HTERT RPE-1 (cell line): Measurements from ENCODE around the gene HOXD13.

ENCODE experiments used
- in situ Hi-C: fragments of 300-500 bp; cut with MboI; formaldehyde crosslinking; loops from 4 replicates; pipeline ENCODE4 v1.14.3; 2020; ENCODE audit warnings: low sequenced_read_pairs

The HOXD13 gene

DNA sequence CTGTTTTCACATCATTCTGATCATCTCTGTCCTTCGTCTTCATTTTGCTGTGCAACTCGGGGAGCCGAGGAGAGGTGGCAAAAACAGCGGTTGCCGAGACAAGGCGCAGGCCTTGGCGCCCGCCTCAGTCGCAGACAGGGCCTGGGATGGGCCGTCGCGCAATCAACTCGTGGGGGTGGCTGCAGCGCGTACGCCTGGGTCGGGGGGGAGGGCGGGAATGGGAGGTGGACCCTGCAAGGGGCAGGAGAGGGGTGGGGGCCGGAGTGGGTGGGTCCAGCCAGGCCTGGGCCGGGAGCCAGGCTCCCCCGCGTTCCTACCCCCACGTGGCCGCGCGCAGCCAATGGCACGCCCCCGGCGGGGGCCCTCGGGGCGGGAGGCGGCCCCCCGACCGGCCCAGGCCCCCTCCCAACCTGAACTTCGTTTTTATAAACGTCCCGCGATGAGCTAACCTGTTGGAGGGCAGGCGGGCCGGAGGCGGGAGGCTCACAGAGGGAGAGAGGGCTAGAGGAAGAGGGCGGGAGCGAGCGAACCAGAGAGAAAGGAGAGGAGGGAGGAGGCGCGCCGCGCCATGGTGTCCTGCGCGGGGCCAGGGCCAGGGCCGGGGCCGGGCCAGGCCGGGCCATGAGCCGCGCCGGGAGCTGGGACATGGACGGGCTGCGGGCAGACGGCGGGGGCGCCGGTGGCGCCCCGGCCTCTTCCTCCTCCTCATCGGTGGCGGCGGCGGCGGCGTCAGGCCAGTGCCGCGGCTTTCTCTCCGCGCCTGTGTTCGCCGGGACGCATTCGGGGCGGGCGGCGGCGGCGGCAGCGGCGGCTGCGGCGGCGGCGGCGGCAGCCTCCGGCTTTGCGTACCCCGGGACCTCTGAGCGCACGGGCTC is at the start of gene HOXD13:
Gene HOXD13 (plus strand): TSS at position 452 of the 875 bp plus-strand sequence. CDS start 170 bp downstream, at position 622.
- in situ Hi-C loops, result loop anchor here (25.0 kb wide), 1 partner anchor 405 kb away; no protein-coding TSS in a partner anchor

DNA sequence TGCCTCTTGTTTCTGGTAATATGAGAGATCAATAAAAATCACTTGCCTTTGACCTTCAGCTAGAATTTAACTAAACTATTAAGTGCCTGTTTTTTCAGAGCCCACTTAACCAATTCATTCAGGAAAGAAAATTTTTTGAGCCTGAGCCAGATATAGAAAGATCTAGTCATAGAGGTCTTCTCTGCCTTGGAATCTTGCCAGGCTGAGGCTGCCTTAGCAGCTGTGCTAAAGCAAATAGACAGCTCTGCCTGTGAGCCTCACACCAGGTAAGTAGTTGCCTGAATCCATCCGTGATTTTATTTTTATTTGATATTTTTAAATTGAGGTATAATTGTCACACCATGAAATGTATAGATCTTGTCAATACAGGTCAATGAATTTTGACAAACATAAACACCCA is 36.1 kb upstream of the HOXD13 start:
- in situ Hi-C loops, result no loop called here

DNA sequence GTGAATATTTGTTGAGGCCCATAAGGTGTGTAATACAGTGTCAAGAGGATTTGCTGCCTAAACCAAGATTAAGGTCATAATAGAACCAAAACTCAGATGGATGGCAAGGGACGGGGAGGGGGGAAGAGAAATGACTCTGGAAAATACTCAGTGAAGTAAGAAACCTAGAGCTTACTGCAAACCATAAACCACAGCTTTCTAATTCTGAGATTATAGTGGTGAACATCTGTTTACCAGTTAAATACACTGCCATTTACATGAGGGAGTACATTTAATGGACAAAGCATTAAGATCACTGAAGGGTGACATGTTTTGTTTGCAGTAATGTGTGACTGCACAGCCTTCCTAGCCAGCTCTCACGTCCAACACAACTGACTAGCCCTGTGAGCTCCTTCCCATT is 28.6 kb upstream of the HOXD13 start:
- in situ Hi-C loops, result no loop called here

DNA sequence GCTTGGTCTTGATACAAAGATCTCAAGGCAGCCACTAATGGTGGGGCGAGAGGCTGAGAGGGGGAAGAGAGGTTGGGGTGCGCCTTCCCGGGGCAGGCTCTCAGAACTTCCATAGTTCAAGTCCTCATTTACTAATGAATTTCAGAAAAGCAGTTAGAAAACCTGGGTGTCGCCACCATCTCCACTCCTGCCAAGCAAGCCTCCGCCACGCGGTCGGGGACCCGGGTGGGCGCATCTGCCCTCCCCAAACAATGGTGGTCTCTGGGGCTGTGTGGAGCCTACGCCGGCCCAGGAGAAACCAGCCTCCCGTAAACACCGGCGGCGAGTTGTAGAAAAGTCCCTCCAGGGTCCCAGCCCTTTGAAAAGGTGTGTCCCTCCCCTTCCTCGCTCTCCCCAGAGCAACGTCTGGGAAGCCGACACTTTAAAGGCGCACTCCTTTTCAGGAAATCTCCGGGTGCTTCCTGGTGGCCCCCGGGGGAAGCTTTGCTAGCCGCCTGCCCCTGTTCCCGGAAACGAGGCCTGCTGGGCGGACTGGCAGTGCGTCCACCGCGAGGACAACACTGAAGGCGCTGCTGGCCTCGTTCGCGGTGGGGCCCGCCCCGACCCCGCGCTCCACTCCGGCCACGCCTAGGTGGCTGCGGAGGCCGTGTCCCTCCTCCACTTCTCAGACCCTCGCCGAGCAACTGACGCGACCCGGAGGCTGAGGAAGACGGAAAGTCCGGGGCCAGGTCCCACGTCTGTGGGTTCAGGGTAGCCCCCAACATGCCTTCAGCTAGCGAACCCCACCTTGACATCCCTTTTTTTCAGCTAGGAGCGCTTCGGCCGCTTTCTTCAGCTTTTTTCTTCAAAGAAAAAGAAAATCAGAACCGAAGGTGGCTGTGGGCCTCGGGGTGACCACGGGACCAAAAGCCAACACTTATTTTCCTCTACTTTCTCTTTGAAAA is 25.6 kb upstream of the HOXD13 start:
- in situ Hi-C loops, result no loop called here

DNA sequence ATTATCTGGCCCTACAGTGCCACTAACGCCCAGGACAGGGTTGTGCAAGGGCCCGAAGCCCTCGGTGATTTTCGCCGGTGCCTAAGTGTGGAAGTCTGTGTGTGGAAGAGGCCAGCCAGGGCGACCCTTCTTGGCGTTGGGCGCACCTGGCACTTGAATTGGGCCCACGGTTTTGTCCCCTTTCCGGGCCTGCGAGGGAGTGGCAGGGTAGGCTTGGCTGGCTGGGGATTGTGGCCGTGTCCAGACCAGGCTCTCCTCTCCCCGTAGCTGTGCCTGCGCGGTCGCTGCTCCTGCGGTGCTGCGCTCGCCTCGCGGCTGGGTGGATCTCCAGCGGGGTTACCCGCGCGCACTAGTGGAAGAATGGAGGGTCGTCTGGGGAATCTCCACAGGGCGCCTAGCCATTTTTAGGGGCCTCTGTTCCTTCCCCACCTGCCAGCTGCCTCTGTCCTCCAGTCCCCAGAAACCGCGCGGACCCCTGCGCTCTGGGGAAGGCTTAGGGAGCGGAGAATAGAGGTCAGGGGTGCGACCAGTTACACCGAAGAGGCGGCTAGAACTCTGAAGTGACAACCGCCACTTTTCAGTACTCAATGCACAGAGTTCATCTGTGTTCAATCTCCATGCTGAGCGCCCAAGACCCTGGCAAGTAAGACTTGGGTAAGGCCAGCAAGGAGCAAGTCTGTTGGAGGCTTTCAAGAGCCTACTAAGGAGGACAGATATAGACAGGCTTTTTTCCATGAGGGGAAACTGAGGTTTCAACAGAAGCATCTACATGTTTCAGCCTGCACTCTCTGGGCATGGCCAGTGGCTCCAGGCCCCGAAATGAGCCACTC is 24.7 kb upstream of the HOXD13 start:
- in situ Hi-C loops, result no loop called here

DNA sequence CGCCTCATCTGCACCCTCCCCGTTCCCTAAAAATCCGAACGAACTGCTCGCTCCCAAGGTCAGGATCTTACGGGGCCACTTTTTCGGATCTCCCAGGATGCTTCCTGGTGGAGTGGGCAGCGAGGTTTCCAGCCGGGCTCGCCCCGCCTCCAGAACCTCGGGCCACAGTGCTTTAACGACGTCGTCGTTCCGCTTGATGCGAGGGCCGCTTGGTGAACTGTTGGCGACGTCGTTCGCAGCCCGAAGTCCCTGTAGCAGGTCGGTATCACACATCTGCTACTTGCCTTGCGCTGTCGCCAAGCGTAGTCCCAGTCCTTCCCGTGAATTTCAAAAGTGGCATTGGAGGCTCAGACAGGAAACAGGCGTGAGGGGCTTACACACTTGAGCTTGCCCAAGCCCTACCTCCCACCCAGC is 24.1 kb upstream of the HOXD13 start:
- in situ Hi-C loops, result no loop called here

DNA sequence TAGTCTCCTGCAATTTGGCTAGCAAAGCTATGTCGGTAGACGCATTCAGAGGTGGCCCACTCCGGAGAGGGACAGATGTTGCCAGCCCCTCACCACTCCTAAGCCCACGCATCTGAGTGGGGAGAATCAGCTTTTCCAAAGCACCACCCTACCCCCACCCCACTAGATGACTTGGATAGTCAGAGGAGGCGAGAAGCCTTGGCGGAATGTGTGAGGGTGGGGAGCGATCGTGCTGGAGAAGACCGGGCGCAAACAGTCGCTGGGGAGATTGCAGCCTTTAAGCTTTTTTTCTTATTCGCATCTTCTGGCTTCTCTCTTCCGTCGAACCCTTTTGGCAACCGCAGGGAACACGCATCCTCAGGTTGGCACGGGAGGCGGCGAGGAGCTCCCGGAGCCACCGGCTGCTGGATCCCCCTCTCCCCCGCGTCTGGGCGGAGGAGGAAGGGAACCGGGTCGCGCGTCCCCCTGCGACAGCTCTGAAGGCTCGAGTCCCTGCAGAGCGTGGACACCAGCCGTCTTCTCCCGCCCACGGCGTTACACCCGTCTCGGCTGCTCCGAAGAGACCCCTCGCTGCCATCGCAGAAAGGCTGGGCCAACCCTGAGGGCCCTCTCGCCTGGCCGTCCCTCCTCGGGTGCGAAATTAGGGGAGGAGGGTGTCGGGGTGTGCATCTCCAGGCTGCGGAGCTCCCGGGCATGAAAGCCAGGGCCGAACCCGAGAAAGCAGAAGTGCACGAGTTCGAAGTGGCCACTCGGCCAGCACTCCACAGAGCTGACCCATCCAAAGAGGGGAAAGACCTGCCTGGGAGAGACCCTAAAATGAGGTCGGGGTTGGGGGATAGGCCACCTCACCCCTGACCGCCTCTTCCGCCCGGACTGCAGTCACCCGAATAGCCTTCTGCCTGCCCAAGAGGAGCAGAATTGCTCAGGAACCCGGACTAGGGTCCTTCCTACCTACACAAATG is 20.9 kb upstream of the HOXD13 start:
- in situ Hi-C loops, result no loop called here

DNA sequence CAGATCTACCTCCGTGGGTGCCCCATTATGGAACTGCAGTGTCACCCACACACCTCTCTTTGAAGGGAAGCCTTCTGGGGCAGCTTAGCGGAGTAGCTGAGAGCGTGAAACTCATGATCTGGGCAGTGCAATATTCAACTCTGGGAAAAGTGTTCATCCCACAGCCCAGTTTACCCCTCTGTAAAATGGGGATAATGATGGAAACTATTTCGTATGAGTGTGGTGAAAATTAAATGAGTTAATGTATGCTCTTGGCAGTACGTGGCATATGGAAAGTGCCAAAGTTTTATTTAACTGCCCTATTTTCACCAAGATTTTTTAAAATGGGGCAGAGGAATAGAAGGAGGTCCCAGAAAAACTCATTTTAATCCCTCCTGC is 20.2 kb upstream of the HOXD13 start:
- in situ Hi-C loops, result no loop called here

DNA sequence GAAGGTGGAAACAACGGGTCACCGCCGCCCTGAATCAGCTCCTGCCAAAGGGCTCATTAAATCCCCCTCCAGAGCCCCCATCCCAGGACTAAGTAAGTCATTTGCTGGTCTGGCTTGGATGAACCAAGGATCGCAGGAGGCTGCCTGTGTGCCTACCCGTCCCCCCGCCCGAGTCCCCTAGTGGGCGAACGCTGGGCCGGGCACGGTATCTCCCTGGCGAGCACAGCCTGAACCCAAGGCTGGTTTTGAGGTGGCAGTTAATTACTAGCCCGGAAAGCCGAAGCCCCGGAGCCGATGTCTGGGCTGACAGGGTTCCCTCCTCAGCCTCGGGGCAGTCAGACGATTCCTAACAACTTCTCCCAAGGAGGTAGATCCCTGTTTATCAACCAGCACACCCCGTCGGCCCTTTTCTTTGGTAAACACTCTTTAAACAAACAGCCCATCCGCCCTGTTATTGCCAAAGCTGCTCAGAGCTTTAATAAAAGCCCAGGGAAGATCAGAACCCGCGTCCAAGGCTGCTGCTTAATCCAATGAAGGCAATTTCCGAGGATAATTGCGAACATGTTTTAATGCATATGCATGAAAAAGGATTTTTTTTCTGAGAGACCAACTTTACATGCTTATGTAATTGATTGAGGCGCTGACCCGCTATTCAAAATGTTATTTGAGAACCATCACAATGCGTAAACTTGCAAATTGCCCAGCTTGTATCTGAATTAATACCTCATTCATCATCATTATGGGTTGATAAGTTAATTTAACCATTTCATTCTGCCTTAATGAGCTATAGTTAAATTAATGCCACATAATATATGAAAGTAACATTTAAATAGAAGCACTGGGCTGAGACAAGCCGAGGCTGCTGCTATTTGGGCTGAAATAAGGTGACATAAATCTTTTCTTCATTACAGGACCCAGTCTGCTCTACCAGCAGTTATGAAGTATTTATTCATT is 19.3 kb upstream of the HOXD13 start:
- in situ Hi-C loops, result no loop called here

DNA sequence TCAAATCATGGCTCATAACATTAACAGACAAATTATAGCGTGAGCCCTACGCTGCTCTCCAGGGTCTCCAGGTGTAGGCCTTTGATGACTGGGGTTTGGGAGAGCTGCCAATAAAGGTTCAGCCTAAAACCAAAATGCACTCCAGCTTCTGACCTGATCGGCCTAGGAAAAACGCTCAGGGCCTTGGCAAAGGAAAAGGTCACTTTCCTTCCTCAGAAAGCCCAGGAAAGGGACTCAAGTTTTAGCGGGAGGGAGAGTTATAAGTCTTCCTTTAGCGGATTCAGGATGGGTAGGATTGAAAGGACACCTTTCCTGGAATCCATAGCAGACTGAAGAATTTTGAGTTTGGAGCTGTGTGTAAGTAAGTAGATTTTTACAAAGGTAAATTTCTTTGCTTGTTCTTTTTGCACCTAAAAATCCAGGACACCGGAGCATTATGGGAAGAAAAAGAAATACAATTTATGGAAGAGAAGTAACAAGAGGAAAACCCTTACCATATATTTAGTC is 17.5 kb upstream of the HOXD13 start:
- in situ Hi-C loops, result loop anchor here (25.0 kb wide), 1 partner anchor 388 kb away; no protein-coding TSS in a partner anchor

DNA sequence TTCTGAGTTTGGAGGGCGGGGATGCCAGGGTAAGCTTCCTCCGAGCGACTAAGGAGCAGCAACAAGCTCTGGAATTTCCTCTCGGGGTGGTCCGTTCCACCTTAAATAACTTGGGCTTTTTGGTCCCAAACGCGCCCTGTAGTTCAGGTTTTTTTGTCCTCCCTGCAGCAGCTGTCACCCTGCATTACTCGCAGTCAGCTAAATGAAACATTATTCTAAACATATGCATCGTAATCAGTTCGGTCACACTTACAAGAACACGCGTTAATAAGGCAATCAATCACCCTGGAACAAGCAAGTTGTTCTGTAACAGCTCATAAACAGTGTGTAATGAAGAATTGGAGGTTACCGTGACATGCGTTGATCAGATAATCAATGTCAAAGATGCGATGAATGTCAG is 17.0 kb upstream of the HOXD13 start:
- in situ Hi-C loops, result loop anchor here (25.0 kb wide), 1 partner anchor 388 kb away; no protein-coding TSS in a partner anchor

DNA sequence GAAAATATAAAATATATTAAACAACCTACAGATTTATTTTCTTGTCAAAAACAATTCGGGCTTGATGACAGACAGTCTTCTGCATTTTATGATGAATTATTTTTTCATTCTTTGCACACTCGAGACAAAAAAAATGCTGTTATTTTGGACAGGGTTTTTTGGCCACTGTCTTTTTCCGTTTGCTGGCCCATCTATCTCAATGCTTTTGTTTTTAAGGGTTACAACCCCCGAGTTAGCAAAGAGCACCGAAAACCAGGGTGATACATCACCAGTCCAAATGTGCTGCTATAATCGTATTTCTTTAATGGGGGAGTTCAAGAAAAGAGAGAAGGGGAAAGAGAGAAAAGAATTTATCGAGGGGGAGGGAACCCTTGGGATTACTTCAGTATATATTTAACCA is 16.5 kb upstream of the HOXD13 start:
- in situ Hi-C loops, result loop anchor here (25.0 kb wide), 1 partner anchor 389 kb away; no protein-coding TSS in a partner anchor

DNA sequence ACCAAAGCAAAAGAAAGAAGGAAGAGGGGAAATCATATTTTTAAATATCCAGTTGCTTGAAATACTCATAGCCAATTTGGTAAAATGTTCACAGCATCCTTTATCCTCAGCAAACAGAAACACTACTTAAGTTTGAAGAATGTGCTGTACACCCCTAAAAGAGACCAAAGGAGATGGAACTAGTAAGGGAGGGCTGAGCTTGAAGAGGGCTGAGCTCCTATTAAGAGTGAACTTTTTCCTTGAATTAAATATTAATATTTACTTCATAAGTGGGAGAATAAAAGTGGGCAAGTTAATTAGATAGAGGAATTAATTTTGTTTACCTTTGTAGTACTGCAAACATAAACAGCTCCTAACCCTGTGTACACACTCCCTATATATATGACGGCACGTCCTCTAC is 15.7 kb upstream of the HOXD13 start:
- in situ Hi-C loops, result loop anchor here (25.0 kb wide), 1 partner anchor 389 kb away; no protein-coding TSS in a partner anchor

DNA sequence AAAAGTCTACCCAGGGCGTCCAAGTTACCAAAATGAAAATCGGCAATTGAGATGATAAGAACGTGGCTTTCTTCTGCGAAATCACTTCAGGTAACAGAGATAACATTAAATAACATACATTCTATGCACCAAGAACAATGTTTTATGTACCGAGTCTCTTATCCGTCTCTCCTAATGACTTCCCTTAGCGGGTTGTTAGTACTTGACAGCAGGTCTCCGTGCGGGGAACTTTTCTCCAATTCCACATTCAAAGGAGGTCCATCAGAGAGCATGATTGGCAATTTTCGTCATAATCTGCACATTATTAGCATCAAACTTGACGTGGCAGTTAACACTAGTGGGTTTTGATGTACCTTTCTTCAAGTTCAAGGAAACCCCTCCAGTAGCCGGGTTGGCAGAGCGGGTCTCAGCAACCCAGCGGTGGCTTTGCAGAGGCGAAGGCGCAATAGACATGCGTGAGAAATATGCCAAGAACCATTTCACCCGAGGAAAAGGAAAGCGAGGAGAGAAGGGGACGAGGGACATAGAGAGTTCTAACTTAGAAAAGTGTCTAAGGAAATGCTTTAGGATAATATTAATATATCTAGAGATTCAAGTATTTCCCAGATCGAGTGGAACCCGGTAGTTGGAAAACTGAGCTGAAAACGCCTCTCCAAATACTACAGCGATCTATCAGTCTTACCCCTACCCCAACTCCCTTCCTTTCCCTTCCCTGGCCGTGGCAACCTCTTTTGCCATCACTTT is 13.8 kb upstream of the HOXD13 start:
- in situ Hi-C loops, result loop anchor here (25.0 kb wide), 1 partner anchor 391 kb away; no protein-coding TSS in a partner anchor

DNA sequence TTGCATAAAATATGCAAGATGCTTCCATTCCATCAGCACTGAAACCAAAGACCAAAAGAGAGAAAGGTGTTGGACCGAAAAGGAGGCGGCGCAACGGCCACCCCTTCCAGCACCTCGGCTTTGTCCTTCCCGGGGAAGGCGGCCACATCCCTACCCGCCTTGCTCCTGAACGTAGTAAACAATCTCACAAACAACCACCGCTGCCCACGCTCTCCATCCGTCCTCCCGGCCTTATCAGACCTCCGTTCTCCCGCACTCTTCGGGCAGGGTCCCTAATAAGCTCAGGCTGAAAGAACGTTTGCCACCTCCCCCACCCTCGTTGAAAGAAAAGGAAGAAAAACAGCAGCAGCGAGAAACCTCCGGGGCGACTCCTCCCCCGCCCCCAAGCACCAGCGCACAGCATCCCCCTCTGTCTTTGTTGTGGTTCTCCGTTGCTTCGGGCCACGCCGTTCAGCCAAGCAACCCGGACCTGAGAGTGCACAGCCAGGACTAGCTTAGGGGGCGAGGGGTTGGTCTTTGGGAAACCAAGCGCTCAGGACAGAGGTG is 13.2 kb upstream of the HOXD13 start:
- in situ Hi-C loops, result loop anchor here (25.0 kb wide), 1 partner anchor 392 kb away; no protein-coding TSS in a partner anchor

DNA sequence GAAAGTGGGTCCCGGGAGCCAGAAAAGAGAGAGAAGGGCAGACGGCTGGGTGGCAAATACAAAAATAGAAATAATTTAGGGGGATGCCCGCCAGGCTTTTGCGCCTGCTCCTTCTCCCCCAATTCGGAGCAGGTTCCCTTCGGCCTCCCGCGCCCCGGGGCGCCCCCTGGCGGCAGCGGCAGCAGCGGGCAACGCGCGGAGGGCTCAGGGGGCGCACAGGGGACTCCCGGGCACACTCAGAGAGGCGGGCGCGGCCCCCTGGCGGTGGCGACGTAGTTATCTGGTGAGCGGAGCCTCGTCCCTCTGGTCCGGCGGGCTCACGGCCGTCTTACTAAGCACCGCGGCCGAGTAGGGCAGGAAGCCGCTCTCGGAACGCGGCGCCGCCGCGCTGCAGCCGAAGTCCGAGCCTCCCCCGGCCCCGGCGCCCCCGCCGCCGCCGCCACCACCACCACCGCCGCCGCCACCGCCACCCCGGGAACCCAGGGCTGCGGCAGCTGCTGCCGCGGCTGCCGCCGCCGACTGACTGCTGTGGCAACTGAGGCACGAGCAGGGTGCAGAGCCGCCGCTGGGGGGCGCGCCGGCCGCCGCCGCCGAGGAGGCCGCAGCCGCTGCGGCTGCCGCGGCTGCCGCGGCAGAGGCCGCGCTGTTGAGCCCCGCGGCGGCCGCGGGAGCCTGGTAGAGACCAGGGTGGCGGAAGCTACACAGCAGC is 12.5 kb upstream of the HOXD13 start:
- in situ Hi-C loops, result loop anchor here (25.0 kb wide), 1 partner anchor 393 kb away; no protein-coding TSS in a partner anchor
